ENCODE measurements around the gene CACNB4. TPM values are rescaled to one million over a fixed set of nuclear protein-coding genes. Genes with fewer than 3 reads are reported as not detected.
"Not testable (repeated sequence)": the region's sequence is repeated elsewhere in the genome, so short reads cannot be mapped to it uniquely, and the experiment has no call there.

CACNB4 gene
- total RNA-seq, 2 experiments from 2014 or later, result 0.28 to 0.30 TPM

DNA sequence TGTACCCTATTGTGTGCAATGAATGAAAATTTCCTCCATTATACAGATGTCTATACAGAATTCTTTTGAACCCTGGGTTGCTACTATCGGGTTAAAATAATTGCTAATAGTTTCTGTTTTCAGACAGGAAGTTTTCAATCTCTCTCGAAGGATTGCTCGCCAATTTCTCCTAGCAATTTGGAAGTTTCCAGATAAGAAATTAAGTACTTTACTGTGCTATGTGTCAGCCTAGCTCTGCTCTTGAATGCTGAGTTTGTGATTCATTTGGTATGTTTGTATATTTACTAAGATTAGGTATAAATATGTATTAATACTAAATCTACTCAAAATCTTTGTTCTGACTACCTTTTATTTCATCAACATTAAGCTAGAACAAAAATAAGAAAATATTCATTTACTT lies 196.0 kb downstream of the CACNB4 start:
- no peaks in the 10 kb centered on the region for H3K9me3 Mint-ChIP-seq
- no peak overlapping the region for H3K27ac Mint-ChIP-seq
- no peak for DNase-seq
- POLR2A ChIA-PET, result no interaction called here
- CTCF ChIA-PET, result no interaction called here
- no peaks in the 10 kb centered on the region for H3K36me3 Mint-ChIP-seq (ENCODE audit: low read depth)
- H3K4me3 Mint-ChIP-seq, result no peak overlapping the region
- H3K4me1 Mint-ChIP-seq, result peaks cover 3% of the 10 kb centered on the region
- H3K27me3 Mint-ChIP-seq, result peaks cover 7% of the 10 kb centered on the region

DNA sequence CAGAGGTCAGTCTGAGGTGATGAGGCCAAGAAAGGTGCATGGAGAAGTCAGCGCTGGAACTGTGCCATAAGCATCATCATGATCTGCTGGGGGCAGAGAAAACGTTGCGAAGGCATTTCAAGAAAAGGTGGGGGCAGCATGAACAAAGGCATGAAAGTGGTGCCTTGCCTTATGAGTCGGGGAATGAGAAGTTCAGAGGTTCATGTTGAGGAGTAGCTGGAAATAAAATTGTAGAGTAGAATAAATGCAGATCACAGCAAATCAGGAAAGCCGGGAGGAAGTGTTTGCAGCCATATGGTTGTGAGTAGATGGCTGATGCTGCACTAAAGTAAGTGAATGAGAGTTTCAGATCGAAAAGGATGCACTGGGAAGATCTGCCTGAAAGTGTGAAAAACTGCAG lies 198.5 kb downstream of the CACNB4 start:
- Mint-ChIP-seq H3K4me1 (no peaks in the 10 kb centered on the region), H3K27ac (no peak overlapping the region), H3K4me3 (no peak overlapping the region), H3K36me3 (ENCODE audit: low read depth) (no peaks in the 10 kb centered on the region), H3K27me3 (peaks cover 7% of the 10 kb centered on the region), H3K9me3 (no peaks in the 10 kb centered on the region)
- POLR2A ChIA-PET, result no interaction called here
- DNase-seq, result no peak
- CTCF ChIA-PET, result no interaction called here

DNA sequence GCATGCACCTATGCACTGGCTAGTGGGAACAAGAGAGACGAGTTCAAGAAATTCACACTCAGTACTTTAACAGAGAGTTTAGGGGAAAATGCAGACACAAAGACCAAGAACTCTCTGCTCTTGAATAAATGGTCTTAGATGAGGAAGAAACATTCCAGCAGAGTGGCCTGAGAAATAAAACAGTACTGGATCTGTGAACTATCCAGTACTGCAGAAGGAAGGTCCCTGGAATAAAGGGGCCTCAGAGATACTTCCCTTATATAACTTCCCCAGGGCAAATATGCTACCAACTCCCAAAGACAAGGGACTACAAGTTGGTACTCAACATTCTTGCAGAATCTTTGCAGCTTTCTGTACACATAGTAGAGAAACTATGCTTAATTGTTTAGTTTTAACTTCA lies 199.7 kb downstream of the CACNB4 start:
- Mint-ChIP-seq H3K27ac (no peak overlapping the region), H3K36me3 (ENCODE audit: low read depth) (no peaks in the 10 kb centered on the region), H3K4me1 (no peaks in the 10 kb centered on the region), H3K27me3 (peaks cover 7% of the 10 kb centered on the region), H3K4me3 (no peak overlapping the region), H3K9me3 (peaks cover 4% of the 10 kb centered on the region)
- DNase-seq, result no peak
- POLR2A ChIA-PET, result no interaction called here
- CTCF ChIA-PET, result no interaction called here

DNA sequence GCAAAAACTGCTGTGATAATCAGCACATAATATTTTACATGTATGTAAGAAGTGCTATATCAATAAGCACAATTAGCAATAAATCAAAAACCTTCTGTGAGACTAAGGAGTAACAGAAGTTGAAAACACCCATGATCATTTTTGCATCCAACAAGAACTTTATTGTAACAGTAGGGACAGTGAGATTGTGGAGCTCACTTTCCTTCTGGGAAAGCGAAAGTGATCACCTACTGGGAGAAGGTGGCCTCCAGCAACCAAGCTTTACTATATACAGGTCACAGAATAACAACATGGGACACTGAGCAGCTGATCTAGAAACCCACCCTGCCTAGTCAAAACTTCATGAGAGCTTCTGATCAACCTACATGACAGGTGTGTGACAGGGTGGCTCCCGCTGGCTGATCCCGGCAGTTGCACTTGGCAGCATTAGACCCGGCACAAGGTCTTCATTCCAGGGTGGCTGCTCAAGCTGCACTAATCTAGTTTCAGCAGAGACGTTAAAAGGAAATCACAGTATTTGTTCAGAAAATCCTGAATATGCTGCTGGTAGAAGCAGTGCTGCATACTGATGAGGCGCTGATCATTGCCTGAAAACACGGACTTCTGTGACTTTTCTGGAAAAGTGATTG lies 207.2 kb downstream of the CACNB4 start:
- Mint-ChIP-seq H3K9me3 (peaks cover 4% of the 10 kb centered on the region), H3K36me3 (ENCODE audit: low read depth) (no peaks in the 10 kb centered on the region), H3K4me1 (no peaks in the 10 kb centered on the region), H3K27ac (no peak overlapping the region), H3K4me3 (no peak overlapping the region), H3K27me3 (peaks cover 4% of the 10 kb centered on the region)
- ChIA-PET POLR2A (no interaction called here), CTCF (no interaction called here)
- no peak for DNase-seq

- Mint-ChIP-seq H3K4me1 (no peaks in the 10 kb centered on the region), H3K4me3 (no peak overlapping the region), H3K27ac (no peak overlapping the region), H3K27me3 (peaks cover 3% of the 10 kb centered on the region), H3K9me3 (no peaks in the 10 kb centered on the region), H3K36me3 (ENCODE audit: low read depth) (no peaks in the 10 kb centered on the region)
- no peak for DNase-seq
- POLR2A ChIA-PET, result no interaction called here
- CTCF ChIA-PET, result no interaction called here
Observed at GRCh38 chr2:151887164-151887563, 211.7 kb downstream of the CACNB4 start.

GRCh38 chr2:151886241-151886640 lies 212.6 kb downstream of the CACNB4 start:
- CTCF ChIA-PET, result no interaction called here

GRCh38 chr2:151882786-151883445 lies 215.9 kb downstream of the CACNB4 start:
- H3K9me3 Mint-ChIP-seq, result no peaks in the 10 kb centered on the region
- H3K4me1 Mint-ChIP-seq, result peaks cover 7% of the 10 kb centered on the region
- no peaks in the 10 kb centered on the region for H3K36me3 Mint-ChIP-seq (ENCODE audit: low read depth)
- no peak overlapping the region for H3K27ac Mint-ChIP-seq
- H3K27me3 Mint-ChIP-seq, result no peaks in the 10 kb centered on the region
- POLR2A ChIA-PET, result no interaction called here
- H3K4me3 Mint-ChIP-seq, result no peak overlapping the region
- CTCF ChIA-PET, result no interaction called here
- no peak for DNase-seq

More at GRCh38 chr2:151886241-151886640, 212.6 kb downstream of the CACNB4 start:
- Mint-ChIP-seq H3K36me3 (ENCODE audit: low read depth) (no peaks in the 10 kb centered on the region), H3K4me1 (no peaks in the 10 kb centered on the region), H3K4me3 (no peak overlapping the region), H3K27ac (no peak overlapping the region), H3K9me3 (no peaks in the 10 kb centered on the region), H3K27me3 (peaks cover 3% of the 10 kb centered on the region)
- POLR2A ChIA-PET, result no interaction called here
- no peak for DNase-seq

DNA sequence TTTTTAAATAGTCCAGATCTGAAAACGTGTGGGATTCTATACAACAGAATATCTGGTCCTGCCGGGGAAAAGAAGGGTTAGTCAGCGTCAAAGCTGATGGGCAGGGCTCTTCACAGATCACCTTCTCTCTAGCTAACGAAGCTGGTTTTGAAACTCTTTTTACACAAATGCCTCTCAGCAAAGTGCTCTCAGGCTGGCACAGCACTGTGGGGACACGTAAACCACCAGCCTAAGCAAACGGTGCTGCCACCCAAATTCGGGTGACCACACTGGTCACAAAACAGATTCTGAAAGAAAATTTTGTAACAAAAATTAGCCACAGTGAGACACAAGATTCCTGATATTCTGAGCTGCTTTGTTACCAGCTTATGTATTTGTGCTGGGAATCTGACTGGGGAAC lies 217.5 kb downstream of the CACNB4 start:
- no peak for DNase-seq
- no peak overlapping the region for H3K4me3 Mint-ChIP-seq
- ChIA-PET CTCF (interaction anchor here (0.6 kb wide), 1 partner anchor 79 kb away, joined by 4 read pairs; no protein-coding TSS in a partner anchor), POLR2A (no interaction called here)
- H3K9me3 Mint-ChIP-seq, result no peaks in the 10 kb centered on the region
- H3K36me3 Mint-ChIP-seq (ENCODE audit: low read depth), result no peaks in the 10 kb centered on the region
- no peak overlapping the region for H3K27ac Mint-ChIP-seq
- H3K4me1 Mint-ChIP-seq, result peaks cover 7% of the 10 kb centered on the region
- no peaks in the 10 kb centered on the region for H3K27me3 Mint-ChIP-seq

GRCh38 chr2:151880586-151880985 lies 218.3 kb downstream of the CACNB4 start:
- Mint-ChIP-seq H3K4me1 (peaks cover 7% of the 10 kb centered on the region), H3K4me3 (no peak overlapping the region), H3K27ac (no peak overlapping the region), H3K9me3 (no peaks in the 10 kb centered on the region), H3K27me3 (no peaks in the 10 kb centered on the region), H3K36me3 (ENCODE audit: low read depth) (no peaks in the 10 kb centered on the region)
- ChIA-PET POLR2A (no interaction called here), CTCF (no interaction called here)
- DNase-seq, result no peak

DNA sequence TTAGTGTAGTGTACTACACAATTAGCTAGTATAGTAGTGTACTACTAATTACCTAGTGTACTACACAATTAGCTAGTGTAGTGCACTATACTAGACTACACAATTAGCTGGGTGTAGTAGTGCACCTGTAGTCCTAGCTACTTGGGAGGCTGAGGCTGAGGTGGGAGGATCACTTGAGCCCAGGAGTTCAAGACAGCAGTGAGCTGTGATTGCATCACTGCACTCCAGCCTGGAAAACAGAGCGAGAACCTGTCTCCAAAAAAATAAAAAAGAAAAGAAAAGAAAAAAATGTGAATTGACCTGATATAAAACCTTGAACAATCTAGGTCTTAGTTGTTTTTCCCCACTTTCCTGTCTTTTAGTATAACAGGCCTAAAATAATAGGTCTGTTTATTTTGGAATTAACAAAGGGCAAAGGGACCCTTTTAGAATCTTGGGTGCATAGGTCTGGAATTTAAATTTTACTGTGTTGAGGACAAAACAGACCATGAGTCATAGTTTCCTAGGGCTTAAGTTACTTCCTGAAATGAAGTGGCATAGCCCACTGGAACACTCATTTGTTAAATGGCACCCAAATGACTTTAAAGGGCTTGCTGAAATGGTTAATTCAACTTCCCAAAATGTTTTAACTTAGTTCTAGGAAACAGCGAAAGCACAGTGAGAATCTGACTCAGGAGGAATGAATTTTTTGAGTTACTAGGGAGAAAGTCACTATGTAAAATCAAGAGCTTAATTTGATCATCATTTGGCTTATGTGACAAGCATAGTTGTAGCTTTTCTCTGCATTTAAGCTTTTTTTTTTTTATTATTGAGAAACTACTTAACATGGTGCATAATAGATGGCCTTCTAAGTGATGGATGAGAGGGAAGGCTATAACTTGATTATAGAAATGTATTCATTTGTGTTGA lies 219.9 kb downstream of the CACNB4 start:
- no peaks in the 10 kb centered on the region for H3K27me3 Mint-ChIP-seq
- no peaks in the 10 kb centered on the region for H3K9me3 Mint-ChIP-seq
- DNase-seq, result no peak
- no peaks in the 10 kb centered on the region for H3K36me3 Mint-ChIP-seq (ENCODE audit: low read depth)
- no peak overlapping the region for H3K4me3 Mint-ChIP-seq
- CTCF ChIA-PET, result interaction anchor here (0.9 kb wide), 1 partner anchor 120 kb away, joined by 3 read pairs; no protein-coding TSS in a partner anchor
- POLR2A ChIA-PET, result no interaction called here
- H3K4me1 Mint-ChIP-seq, result peaks cover 7% of the 10 kb centered on the region
- H3K27ac Mint-ChIP-seq, result no peak overlapping the region

- Mint-ChIP-seq H3K27ac (no peak overlapping the region), H3K27me3 (peaks cover 4% of the 10 kb centered on the region), H3K4me3 (no peak overlapping the region), H3K9me3 (no peaks in the 10 kb centered on the region), H3K4me1 (peaks cover 7% of the 10 kb centered on the region), H3K36me3 (ENCODE audit: low read depth) (no peaks in the 10 kb centered on the region)
- ChIA-PET CTCF (no interaction called here), POLR2A (no interaction called here)
- no peak for DNase-seq
Observed at GRCh38 chr2:151878204-151878603, 220.6 kb downstream of the CACNB4 start.

- not testable (repeated sequence) for DNase-seq
Observed at GRCh38 chr2:151875631-151876030, 223.2 kb downstream of the CACNB4 start.

GRCh38 chr2:151872463-151872862 lies 226.4 kb downstream of the CACNB4 start:
- H3K27me3 Mint-ChIP-seq, result peaks cover 14% of the 10 kb centered on the region
- H3K4me3 Mint-ChIP-seq, result no peak overlapping the region
- H3K4me1 Mint-ChIP-seq, result no peaks in the 10 kb centered on the region
- ChIA-PET POLR2A (no interaction called here), CTCF (no interaction called here)
- H3K36me3 Mint-ChIP-seq (ENCODE audit: low read depth), result no peaks in the 10 kb centered on the region
- no peaks in the 10 kb centered on the region for H3K9me3 Mint-ChIP-seq
- no peak for DNase-seq
- no peak overlapping the region for H3K27ac Mint-ChIP-seq

More at GRCh38 chr2:151875631-151876030, 223.2 kb downstream of the CACNB4 start:
- H3K4me1 Mint-ChIP-seq; H3K36me3 Mint-ChIP-seq (ENCODE audit: low read depth); POLR2A ChIA-PET; H3K4me3 Mint-ChIP-seq; H3K27ac Mint-ChIP-seq; H3K27me3 Mint-ChIP-seq; CTCF ChIA-PET; H3K9me3 Mint-ChIP-seq: not testable (repeated sequence)

All from activated CD4-positive, alpha-beta memory T cell treated with anti-CD3 and anti-CD28 coated beads, Interleukin-2, amount 10 ng/mL, durations not matched to agents 7 days and 5 days (primary cell).